Colonic mucosa (tissue), 4 donors: ENCODE measurements around the gene CLN3. TPM values are rescaled to one million over a fixed set of nuclear protein-coding genes. Genes with fewer than 3 reads are reported as not detected.
A peak's percentile ranks its signal among the peaks of the same experiment; 100 is the strongest.
"Not testable (repeated sequence)": the region's sequence is repeated elsewhere in the genome, so short reads cannot be mapped to it uniquely, and the experiment has no call there.

Experiments
- DNase-seq: peaks from one replicate; pipeline ENCODE4 v3.0.0-alpha.2; 2020
- H3K27ac ChIP-seq: fragments of 200-600 bp; one replicate; pipeline ENCODE4 v1.8.0; 2021
- H3K27me3 ChIP-seq: fragments of 200-600 bp; one replicate; pipeline ENCODE4 v1.8.0; 2021
- H3K36me3 ChIP-seq: fragments of 200-600 bp; one replicate; pipeline ENCODE4 v1.8.0; 2021
- H3K4me1 ChIP-seq: fragments of 200-600 bp; one replicate; pipeline ENCODE4 v1.8.0; 2021; ENCODE audit warnings: mild to moderate bottlenecking
- H3K4me3 ChIP-seq: fragments of 200-600 bp; one replicate; pipeline ENCODE4 v1.8.0; 2021
- H3K9ac ChIP-seq, 2 donors: one replicate each; pipeline ENCODE4 v1.7.0; 2013; ENCODE audit warnings: control low read depth in 2 of 2, low read depth in 2 of 2, low read length in 2 of 2
- H3K9me3 ChIP-seq: fragments of 200-600 bp; one replicate; pipeline ENCODE4 v1.8.0; 2021
- CTCF ChIP-seq: fragments of 200-600 bp; IDR thresholded peaks from one replicate; pipeline ENCODE4 v1.8.0; 2022; ENCODE audit warnings: antibody characterized with exemption, mild to moderate bottlenecking
- intact Hi-C: fragments of 100-400 bp; cut with DNase I; formaldehyde crosslinking; loops from one replicate; pipeline ENCODE4 v1.14.1; 2022
- total RNA-seq, 2 donors: library from RNA; stranded (reverse); fragmentation: NEBNext Ultra II Directional in 1 of 2; extraction: Animal tissue kit (Norgen Biotek cat#: 25700) in 1 of 2; gene quantifications; one replicate each; pipeline ENCODE4 v1.2.1, GENCODE V29; 2021
- donor health status: healthy.
- donor health status: DM: no; HTN: no; CAD: no.
- donor health status: DM: no; HTN: no; CAD: no.

CLN3 gene
- total RNA-seq, 2 donors from 2014 or later: 101 to 123 TPM

- H3K9me3 ChIP-seq: no peaks in the 10 kb centered on the region
- peaks cover 13% of the 10 kb centered on the region for H3K4me1 ChIP-seq
- H3K4me3 ChIP-seq: no peak overlapping the region
- DNase-seq: no peak
- H3K36me3 ChIP-seq: no peaks in the 10 kb centered on the region
- H3K27me3 ChIP-seq: no peaks in the 10 kb centered on the region
- no peak overlapping the region for H3K9ac ChIP-seq
- intact Hi-C loops: no loop called here
- no peak overlapping the region for H3K27ac ChIP-seq
- TF ChIP-seq CTCF: no peak
Measured at GRCh38 chr16:28527985-28528384, 36.1 kb upstream of the CLN3 start.

- DNase-seq, H3K9ac ChIP-seq, intact Hi-C loops, H3K36me3 ChIP-seq, H3K4me3 ChIP-seq, H3K9me3 ChIP-seq, H3K27me3 ChIP-seq, H3K27ac ChIP-seq, H3K4me1 ChIP-seq: not testable (repeated sequence)
Measured at GRCh38 chr16:28527100-28527785, 35.4 kb upstream of the CLN3 start.

DNA sequence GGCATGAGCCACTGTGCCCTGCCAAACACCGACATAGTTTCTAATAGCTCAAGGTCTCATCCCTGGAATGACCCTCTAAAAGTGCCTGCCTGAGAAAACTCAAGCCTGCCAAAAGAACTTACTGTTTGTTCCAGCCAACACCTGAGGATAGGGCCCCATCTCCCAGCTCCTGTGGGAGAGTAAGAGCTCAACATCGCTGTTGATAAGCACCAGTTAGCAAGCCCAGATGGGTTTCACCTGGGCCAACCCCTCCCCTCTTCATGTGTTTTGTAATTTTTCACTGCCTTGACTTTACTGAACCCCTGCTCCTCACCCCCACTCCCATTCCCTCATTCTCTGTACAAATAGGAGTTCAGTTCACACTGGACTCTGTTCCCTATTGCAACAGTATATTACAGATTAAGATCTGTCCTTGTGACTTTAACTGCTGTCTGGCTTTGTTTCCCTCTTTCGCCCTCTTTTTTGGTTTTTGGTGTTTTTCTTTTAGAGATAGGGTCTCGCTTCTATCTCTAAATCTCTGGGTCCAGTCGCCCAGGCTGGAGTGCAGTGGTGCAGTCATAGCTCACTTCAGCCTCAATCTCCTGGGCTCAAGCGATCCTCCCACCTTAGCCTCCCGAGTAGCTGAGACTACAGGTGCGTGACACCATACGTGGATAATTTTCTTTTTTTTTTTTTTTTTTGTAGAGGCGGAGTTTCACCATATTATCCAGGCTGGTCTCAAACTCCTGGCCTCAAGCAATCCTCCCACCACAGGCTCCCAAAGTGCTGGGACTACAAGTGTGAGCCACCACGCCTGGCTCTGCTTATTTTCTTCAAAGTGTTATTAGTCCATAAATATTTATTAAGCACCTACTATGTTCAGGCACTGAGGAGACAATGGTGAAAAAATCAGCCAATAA, 34.6 kb upstream of the CLN3 start:
- TF ChIP-seq CTCF: no peak
- Histone ChIP-seq H3K27ac (no peak overlapping the region), H3K9me3 (no peaks in the 10 kb centered on the region), H3K27me3 (no peaks in the 10 kb centered on the region), H3K4me3 (no peak overlapping the region), H3K9ac (peak overlapping the region in 1 of 2 donors; percentile 28), H3K36me3 (no peaks in the 10 kb centered on the region), H3K4me1 (no peaks in the 10 kb centered on the region)
- no peak for DNase-seq
- intact Hi-C loops: no loop called here

- no peak for DNase-seq
- intact Hi-C loops: no loop called here
- Histone ChIP-seq H3K27me3 (no peaks in the 10 kb centered on the region), H3K36me3 (no peaks in the 10 kb centered on the region), H3K9me3 (no peaks in the 10 kb centered on the region), H3K27ac (no peak overlapping the region), H3K9ac (no peak overlapping the region), H3K4me3 (no peak overlapping the region), H3K4me1 (no peaks in the 10 kb centered on the region)
- TF ChIP-seq CTCF: no peak
Measured at GRCh38 chr16:28524681-28525171, 32.9 kb upstream of the CLN3 start.

DNA sequence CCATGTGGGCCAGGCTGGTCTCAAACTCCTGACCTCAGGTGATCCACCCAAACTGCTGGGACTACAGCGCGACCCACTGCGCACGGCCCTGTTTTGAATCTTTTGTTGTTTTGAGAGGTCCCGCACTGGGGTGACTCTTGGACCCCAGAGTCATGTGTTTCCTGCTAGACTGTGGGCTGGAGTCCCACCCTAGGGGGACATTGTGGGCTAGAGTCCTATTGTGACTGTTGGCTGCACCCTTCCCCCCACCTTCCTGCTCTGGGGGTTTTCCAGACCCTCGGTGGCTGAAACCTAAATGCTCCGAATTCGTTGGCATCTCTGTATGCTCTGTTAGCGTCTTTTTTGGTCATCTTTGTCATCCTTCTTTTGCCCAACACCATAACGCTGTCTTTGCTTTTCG, 30.9 kb upstream of the CLN3 start:
- no peak overlapping the region for H3K27ac ChIP-seq
- H3K9ac ChIP-seq: no peak overlapping the region
- H3K4me3 ChIP-seq: no peak overlapping the region
- no peaks in the 10 kb centered on the region for H3K4me1 ChIP-seq
- H3K9me3 ChIP-seq: no peaks in the 10 kb centered on the region
- no peaks in the 10 kb centered on the region for H3K27me3 ChIP-seq
- intact Hi-C loops: no loop called here
- TF ChIP-seq CTCF: no peak
- DNase-seq: no peak
- H3K36me3 ChIP-seq: no peaks in the 10 kb centered on the region
